Right lobe of liver (tissue), 6 donors: ENCODE measurements around the gene LRP2. TPM values are rescaled to one million over a fixed set of nuclear protein-coding genes. Genes with fewer than 3 reads are reported as not detected.
A peak's percentile ranks its signal among the peaks of the same experiment; 100 is the strongest.

Source experiments
- ATAC-seq, 4 donors: fragments of 200-7000 bp; cut with Tn5 transposase; one replicate each; pipeline ENCODE4 v1.9.1; 2020; ENCODE audit warnings: mild to moderate bottlenecking in 4 of 4, moderate library complexity in 4 of 4
- DNase-seq, 3 donors: peaks; one replicate each; pipeline ENCODE4 v3.0.0-alpha.2; 2020
- H3K27ac ChIP-seq, 3 donors: fragments of 200-600 bp; one replicate each; pipeline ENCODE4 v1.8.0; 2022
- H3K27me3 ChIP-seq, 2 donors: fragments of 200-600 bp; one replicate each; pipeline ENCODE4 v1.8.0; 2022
- H3K36me3 ChIP-seq, 4 donors: fragments of 200-600 bp; sonication (generic) in 1 of 4; one replicate each; pipeline versions ENCODE4 v1.5.1 to v1.8.0; 2017 to 2022; ENCODE audit warnings: control low read depth in 1 of 4
- H3K4me1 ChIP-seq, 4 donors: fragments of 200-600 bp; sonication (generic) in 1 of 4; one replicate each; pipeline versions ENCODE4 v1.5.1 to v1.8.0; 2017 to 2022; ENCODE audit warnings: control low read depth in 1 of 4
- H3K4me3 ChIP-seq, 3 donors: fragments of 200-600 bp; one replicate each; pipeline ENCODE4 v1.8.0; 2022
- H3K9me3 ChIP-seq, 4 donors: fragments of 200-600 bp; sonication (generic) in 1 of 4; one replicate each; pipeline versions ENCODE4 v1.5.1 to v1.8.0; 2017 to 2022; ENCODE audit warnings: control low read depth in 1 of 4
- CTCF ChIP-seq, 4 donors: fragments of 200-600 bp in 3 of 4; fragments of 450-650 bp in 1 of 4; IDR thresholded peaks; one replicate each; pipeline versions ENCODE4 v1.5.1 to v1.8.0; 2016 to 2022; ENCODE audit warnings: antibody characterized with exemption in 4 of 4, mild to moderate bottlenecking in 2 of 4
- POLR2A ChIP-seq: fragments of 450-650 bp; IDR thresholded peaks from one replicate; pipeline ENCODE4 v1.6.1; 2017; ENCODE audit warnings: antibody characterized with exemption, mild to moderate bottlenecking
- WGBS: methylation state at CpG from one replicate; pipeline ENCODE4 v1.1.6; 2018; ENCODE audit warnings: low coverage, low lambda C conversion rate; ENCODE audit not compliant: insufficient coverage; ENCODE audit errors: missing lambda C conversion rate; 5-methylcytosine and 5-hydroxymethylcytosine counted together
- intact Hi-C, 2 donors: fragments of 100-400 bp; cut with DNase I; formaldehyde crosslinking; loops; one replicate each; pipeline versions ENCODE4 v1.11.2 to v1.14.1; 2022
- total RNA-seq, 6 experiments: library from RNA; depleted of rRNA in 2 of 6; stranded (reverse); fragments of >200 nt in 2 of 6; fragmentation: NEBNext Ultra II Directional in 3 of 6; extraction: Animal tissue kit (Norgen Biotek cat#: 25700) in 3 of 6; gene quantifications; one replicate each; pipeline versions ENCODE4 v1.1.0 to v1.2.4, GENCODE V29; 2016 to 2023
- donor health status: DM: no; HTN: yes; CAD: no.
- donor health status: DM: no; HTN: no; CAD: no.
- donor health status: DM: no; HTN: no; CAD: no.
- donor health status: DM: no; HTN: yes; CAD: no.
- donor health status: DM: no; HTN: yes; CAD: no.

Gene LRP2
- total RNA-seq, 6 experiments from 2014 or later = 0.51 to 4.4 (median 1.0) TPM

- intact Hi-C loops = no loop called here
- 52% methylated on average over 2 of the region's 2 CpGs for WGBS
- ATAC-seq = peak in 3 of 4 donors; percentile 22 to 54 (median 53)
Observed at GRCh38 chr2:169080250-169081069, 281.9 kb downstream of the LRP2 start.

DNA sequence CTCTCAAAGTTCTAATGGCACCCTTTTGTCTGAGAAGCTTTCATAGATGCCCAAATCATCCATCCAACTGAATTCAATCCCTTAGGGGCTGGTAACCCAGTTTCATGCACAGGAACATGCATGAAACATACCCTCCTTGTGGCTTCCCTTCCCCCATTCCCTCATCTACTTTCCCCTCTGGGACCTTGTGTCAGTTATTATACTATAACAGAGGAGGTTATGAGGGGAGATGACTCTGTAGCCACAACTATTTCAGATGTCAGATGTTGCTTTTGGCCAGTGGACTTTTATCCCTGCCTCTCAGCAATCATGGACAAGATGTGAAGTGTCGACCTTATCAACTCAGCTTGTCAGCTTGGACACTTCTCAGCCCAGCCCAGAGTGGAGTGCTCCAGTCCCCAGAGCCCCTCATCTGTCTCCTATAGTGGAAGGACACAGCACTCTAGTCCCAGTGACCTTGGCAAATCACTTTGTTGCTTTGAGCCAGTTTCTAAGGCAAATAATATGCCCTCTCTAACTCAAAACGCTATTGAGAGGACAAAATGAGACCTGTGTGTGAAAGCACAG is 284.6 kb downstream of the LRP2 start:
- Histone ChIP-seq H3K27ac (no peak overlapping the region), H3K27me3 (no peaks in the 10 kb centered on the region), H3K36me3 (no peaks in the 10 kb centered on the region), H3K4me3 (no peak overlapping the region), H3K9me3 (no peaks in the 10 kb centered on the region), H3K4me1 (peaks cover 0 to 23% (median 9%) of the 10 kb centered on the region in 4 donors)
- TF ChIP-seq POLR2A (no peak), CTCF (IDR thresholded peaks at IDR 0.05) (no peak)
- DNase-seq = no peak
- no peak for ATAC-seq
- 6% methylated on average over 2 of the region's 2 CpGs for WGBS
- intact Hi-C loops = no loop called here

More at GRCh38 chr2:169080250-169081069, 281.9 kb downstream of the LRP2 start:
- Histone ChIP-seq H3K36me3 (no peaks in the 10 kb centered on the region), H3K4me3 (no peak overlapping the region), H3K4me1 (no peaks in the 10 kb centered on the region), H3K27ac (no peak overlapping the region), H3K27me3 (no peaks in the 10 kb centered on the region), H3K9me3 (no peaks in the 10 kb centered on the region)
- TF ChIP-seq POLR2A (no peak), CTCF (IDR thresholded peaks at IDR 0.05) (no peak)
- DNase-seq = no peak

Other genes starting within 250 kb of the LRP2 start
- 1 to 10 TPM; 1.7 to 3.5 (median 2.3) TPM for gene BBS5, start 117.0 kb upstream of the LRP2 start, total RNA-seq
- 1 to 10 TPM in 1 of 6 experiments, under 1 TPM in 5; 0.22 to 3.7 (median 0.30) TPM for gene KLHL41, start 147.2 kb upstream of the LRP2 start, total RNA-seq
- gene FASTKD1, start 211.3 kb upstream of the LRP2 start, total RNA-seq = 10 to 100 TPM; 11.6 to 21.1 (median 13.4) TPM
- gene PPIG, start 221.8 kb upstream of the LRP2 start, total RNA-seq = 10 to 100 TPM; 15.1 to 27.7 (median 23.8) TPM